ENCODE data around the gene ITPR2. TPM values are rescaled to one million over a fixed set of nuclear protein-coding genes. Genes with fewer than 3 reads are reported as not detected.
"Not testable (repeated sequence)": the region's sequence is repeated elsewhere in the genome, so short reads cannot be mapped to it uniquely, and the experiment has no call there.

ITPR2 gene
- total RNA-seq, 1 donor, result 29.6 TPM

DNA sequence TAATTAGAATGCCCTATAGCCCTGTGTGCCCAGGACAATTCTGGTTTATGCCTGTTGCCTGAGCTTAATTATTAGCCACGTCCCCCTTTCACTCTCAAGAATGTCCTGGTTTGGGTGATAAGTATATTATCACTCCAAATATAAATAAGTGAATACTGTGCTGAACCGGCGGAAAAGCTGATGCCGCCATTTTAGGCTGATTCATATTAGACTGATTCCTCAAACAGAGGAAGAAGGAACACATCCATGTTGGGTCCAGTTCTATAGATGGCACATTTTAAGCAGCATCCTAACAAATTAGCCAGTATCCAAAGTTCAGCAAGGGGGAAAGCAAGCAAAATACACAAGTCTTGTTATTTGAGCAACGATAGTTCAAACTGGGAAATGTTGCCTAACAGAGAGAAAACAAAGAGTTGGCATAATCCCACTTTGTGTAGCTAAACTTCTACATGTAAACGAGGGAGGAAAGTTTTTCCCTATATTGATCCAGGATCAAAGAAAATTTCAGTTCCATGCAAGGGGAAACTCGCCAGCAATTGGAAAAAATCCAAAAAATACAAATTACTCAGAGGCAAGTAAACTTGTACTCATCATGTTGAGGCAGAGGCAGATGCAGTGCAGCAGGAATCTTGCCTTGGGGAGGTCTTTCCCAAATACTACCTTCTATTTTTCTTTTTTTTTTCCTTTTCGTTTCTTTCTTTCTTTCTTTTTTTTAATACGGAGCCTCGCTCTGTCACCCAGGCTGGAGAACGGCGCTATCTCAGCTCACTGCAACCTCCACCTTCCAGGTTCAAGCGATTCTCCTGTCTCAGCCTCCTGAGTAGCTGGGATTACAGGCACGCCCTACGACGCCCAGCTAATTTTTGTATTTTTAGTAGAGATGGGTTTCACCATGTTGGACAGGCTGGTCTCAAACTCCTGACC lies 96.2 kb downstream of the ITPR2 start:
- DNase-seq (ENCODE audit: low read depth in 2 of 3, low spot score in 2 of 3), result no peak

GRCh38 chr12:26735249-26735639 lies 97.8 kb downstream of the ITPR2 start:
- no peak for DNase-seq (ENCODE audit: low read depth in 2 of 3, low spot score in 2 of 3)

- no peak for DNase-seq (ENCODE audit: low read depth in 2 of 3, low spot score in 2 of 3)
Observed at GRCh38 chr12:26734510-26735248, 98.3 kb downstream of the ITPR2 start.

- peak in 2 of 3 donors; percentile 51 to 79 for DNase-seq (ENCODE audit: low read depth in 2 of 3, low spot score in 2 of 3)
Observed at GRCh38 chr12:26732005-26732908, 100.7 kb downstream of the ITPR2 start.

DNA sequence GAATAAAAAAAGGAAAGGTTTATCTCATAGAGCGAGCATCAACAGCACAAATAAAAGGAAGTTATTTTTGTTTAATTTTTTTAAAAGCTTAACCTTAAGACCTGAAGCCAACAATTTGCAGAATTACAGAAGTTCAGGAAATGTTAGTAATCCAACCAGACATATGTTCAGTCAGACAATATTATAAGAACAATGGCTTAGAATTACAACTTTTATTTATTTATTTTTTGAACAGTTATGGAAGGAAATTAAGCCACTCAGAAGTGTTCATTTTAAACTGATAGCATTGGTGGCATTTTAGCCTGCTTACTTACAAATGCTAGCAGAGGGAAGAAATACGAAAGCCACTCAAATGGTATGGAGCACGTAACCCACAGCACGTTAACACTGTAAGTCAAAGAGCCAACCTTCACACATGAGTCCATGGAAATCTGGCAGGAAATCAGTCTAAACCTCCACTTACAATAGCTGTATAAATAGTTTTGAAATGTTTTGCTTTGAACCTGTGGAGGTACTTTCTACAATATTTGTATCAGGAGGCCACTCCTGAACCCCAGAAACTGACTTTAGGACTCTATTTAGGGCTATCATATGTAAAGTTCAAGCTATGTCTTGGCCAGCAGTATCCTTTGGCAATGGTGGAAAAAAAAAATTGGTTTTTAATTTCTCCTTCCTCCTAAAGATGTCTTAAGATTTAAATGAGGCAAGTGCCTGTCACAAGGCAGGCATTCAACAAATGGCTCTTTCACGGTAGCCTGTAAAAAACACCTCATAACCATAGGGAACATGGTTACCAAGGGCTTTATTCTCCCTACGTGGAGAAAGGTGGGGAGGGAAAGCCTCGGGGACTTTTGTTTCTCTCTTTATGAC lies 102.3 kb downstream of the ITPR2 start:
- peak in 1 of 3 donors; percentile 38 for DNase-seq (ENCODE audit: low read depth in 2 of 3, low spot score in 2 of 3)

GRCh38 chr12:26729137-26729671 lies 103.8 kb downstream of the ITPR2 start:
- not testable (repeated sequence) for DNase-seq (ENCODE audit: low read depth in 2 of 3, low spot score in 2 of 3)

GRCh38 chr12:26728205-26729050 lies 104.6 kb downstream of the ITPR2 start:
- DNase-seq (ENCODE audit: low read depth in 2 of 3, low spot score in 2 of 3), result no peak

DNA sequence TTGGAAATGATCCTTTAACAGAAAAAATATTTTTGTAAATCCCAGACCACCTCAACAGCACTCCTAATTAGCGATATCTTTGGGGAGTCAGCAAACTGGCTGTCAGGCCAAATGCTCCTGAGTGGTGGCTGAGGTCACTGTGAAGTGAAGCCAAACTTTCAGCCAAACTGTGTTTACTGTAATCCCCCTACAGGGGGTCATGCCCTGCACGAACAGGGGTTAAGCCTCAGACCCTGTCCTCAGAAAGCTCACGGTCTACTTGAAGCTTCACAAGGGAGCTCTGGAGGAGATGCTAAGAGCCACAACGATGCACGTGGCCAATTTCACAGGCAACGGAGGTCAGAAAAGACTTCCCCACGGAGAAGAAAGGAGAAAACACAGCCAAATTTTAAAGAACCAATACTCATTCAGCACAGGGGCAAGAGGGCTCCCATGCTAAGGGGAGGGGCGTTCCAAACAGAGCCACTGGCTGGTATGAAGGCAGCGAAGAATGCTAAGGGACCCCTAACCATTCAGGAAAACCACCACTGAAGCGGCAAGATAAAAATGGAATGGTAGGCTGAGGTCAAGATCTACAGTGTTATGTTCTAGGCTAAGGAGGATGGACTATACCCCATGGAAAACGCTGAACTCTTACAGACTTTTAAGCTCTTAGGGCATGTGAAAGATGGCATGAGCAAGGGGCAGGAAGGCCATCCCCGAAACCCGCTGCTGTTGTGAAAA lies 105.4 kb downstream of the ITPR2 start:
- DNase-seq (ENCODE audit: low read depth in 2 of 3, low spot score in 2 of 3), result no peak

DNA sequence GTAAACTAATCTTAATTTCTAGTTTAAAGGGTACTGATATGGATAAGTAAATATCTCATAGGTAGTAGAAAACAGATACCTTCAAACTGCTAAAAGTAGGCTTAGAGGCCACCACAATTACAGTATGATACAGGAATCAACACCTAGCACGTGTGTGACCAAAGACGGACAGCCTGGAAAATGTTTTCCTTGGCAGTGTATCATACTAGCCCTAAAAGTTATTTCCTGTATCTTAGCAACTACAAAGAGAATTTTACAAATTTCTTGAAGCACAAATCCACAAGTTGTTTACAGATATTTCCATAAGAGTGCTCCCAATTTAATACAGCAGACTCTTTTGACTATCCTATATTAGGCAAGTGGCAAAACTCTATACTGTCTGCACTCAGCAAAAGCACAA lies 106.0 kb downstream of the ITPR2 start:
- DNase-seq (ENCODE audit: low read depth in 2 of 3, low spot score in 2 of 3), result no peak

DNA sequence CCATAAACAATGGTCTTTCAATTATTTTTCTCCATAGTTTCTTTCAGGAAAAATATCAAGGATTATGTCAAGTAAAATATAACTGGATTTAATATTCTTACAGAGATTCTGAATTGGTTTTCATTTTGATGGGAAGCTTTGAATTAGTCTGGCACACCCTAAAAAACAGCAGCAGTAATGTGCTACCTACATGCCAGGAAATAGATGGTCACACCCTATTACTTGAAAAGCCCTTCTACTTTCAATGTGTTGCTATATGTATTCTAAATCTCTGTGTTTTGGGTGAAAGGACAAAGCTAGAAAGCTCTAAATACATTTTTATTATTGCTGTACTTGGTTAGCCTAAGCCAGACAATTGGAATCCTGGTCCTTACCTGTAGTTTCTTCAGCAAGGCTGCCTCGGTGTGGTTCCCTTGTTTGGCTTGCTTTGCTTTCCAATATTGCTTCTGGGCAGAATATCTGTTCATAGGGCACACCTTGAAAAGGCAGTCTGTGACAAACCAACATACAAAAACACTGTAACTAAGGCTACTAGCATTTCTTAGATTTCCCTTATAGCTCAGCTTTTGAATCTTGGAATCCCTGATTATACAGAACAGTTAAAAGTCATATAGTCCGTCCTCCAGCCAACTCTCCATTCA lies 107.6 kb downstream of the ITPR2 start:
- DNase-seq (ENCODE audit: low read depth in 2 of 3, low spot score in 2 of 3), result no peak

- DNase-seq (ENCODE audit: low read depth in 2 of 3, low spot score in 2 of 3), result no peak
Observed at GRCh38 chr12:26724309-26724702, 108.7 kb downstream of the ITPR2 start.

DNA sequence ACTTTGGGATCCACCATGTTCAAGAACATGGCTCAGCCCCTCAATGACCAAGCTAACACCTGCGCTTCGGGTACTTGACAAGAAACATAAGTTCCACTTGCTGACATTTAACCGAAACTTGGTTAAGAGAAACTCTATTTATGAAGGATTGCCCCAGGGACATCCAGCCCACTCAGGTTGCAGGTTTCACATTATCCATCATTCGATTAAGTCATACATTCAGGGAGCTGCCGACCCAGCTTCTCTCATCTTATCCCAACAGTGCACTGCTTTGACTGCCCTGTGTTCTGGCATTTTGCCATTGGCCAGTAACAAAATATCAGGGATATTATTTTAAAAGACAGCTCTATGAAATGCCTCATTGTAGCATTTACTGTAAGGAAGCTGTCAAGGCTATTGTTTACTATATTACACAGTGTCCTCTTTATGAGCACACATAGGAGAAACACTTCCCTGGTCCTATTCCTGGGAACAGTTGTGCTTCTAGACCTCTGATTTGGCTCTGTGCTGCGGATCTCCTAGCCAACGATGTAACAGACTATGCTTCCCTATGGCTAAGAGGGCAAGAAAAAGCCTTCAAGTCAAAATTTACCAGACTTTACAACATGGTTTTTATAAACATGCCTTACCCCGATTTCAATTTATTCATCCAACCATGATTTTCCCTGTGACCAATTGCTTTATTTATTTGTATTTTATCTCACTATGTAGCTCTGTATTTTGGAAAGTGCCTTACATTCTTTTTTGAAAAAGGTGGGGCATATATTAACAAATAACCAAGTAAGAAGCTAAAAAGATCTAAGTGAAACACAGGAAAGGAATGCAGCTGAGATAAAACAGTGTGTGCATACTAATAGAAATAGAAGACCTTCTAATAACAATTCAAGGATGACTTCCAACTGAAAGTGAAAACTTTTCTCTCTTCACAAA lies 109.3 kb downstream of the ITPR2 start:
- DNase-seq (ENCODE audit: low read depth in 2 of 3, low spot score in 2 of 3), result no peak

- no peak for DNase-seq (ENCODE audit: low read depth in 2 of 3, low spot score in 2 of 3)
Observed at GRCh38 chr12:26721800-26722199, 111.2 kb downstream of the ITPR2 start.

GRCh38 chr12:26719852-26720251 lies 113.1 kb downstream of the ITPR2 start:
- no peak for DNase-seq (ENCODE audit: low read depth in 2 of 3, low spot score in 2 of 3)

DNA sequence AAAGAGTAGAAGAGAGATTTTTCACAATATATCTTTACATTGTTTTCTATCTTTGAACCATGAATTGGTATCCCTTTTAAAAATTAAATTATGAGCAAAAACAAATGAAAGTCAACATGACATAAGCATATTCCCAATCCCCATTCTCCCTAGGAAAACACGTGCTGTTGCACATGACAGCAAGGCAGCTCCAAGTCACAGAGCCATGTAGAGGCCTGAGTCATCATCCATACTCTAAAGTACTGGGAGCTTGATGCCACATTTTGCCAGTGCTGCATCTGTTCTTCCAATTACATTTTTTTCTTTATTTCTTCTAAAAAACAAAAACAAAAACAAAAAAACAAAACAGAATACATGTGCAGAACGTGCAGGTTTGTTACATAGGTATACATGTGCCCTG lies 115.2 kb downstream of the ITPR2 start:
- DNase-seq (ENCODE audit: low read depth in 2 of 3, low spot score in 2 of 3), result no peak

DNA sequence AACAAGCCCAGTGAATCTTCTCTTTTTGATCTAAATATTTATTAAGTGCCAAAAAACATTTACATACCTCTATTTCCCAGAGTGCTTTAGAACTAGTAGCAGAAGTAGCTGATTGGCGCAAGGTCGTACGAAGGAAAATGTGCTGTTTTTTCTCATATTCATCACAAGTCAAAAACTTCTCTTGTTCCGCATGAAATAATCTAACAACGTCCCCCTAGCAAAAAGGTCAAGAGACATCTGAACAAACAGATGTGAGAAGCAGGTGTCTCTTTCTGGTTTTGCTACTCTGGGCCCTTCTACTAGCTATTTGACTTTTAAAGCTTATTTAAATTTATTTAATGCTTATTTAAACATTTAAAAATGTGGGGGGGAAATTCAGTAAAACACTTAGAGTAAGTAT lies 117.8 kb downstream of the ITPR2 start:
- DNase-seq (ENCODE audit: low read depth in 2 of 3, low spot score in 2 of 3), result no peak
